Measurements from ENCODE around the gene PSD4.

PSD4 gene

GRCh38 chr2:113180131-113180946 lies 6.6 kb downstream of the PSD4 start:
- no peak overlapping the region for H2AFZ ChIP-seq (ENCODE audit: low read length)
- no peaks in the 10 kb centered on the region for H3K27me3 ChIP-seq (replicated peaks; ENCODE audit: insufficient read depth, low read length)
- H3F3A ChIP-seq (ENCODE audit: insufficient read depth, low read length): peaks cover 6% of the 10 kb centered on the region; the same call in 1 of the 2 replicates
- TF ChIP-seq EZH2phosphoT487 (IDR thresholded peaks at IDR 0.05; ENCODE audit: low read length) (no peak), EZH2 (optimal IDR thresholded peaks at IDR 0.05; ENCODE audit: low read depth, low read length) (no peak), CTCF (IDR thresholded peaks at IDR 0.05; ENCODE audit: low read length) (no peak)
- H3K27ac ChIP-seq (ENCODE audit: low read length): no peak overlapping the region
- DNase-seq: no peak
- H3K36me3 ChIP-seq (replicated peaks; ENCODE audit: insufficient read depth, low read length): no peaks in the 10 kb centered on the region; the same call in 1 of the 2 replicates
- peaks cover 99% of the 10 kb centered on the region for H3K79me2 ChIP-seq (ENCODE audit: low read length)
- no peaks in the 10 kb centered on the region for H3K9me2 ChIP-seq (replicated peaks; ENCODE audit: insufficient read depth, low read length)
- peaks cover 25% of the 10 kb centered on the region; the same call in 1 of the 2 replicates for H4K20me1 ChIP-seq (ENCODE audit: insufficient read depth, low read length)
- H3K9me3 ChIP-seq (replicated peaks; ENCODE audit: insufficient read depth, low read length): no peaks in the 10 kb centered on the region
- 0 out of 2 replicates have a peak, but pooled peaks cover 10% of the 10 kb centered on the region for H3K4me1 ChIP-seq (ENCODE audit: low read length)
- no peak overlapping the region for H3K4me3 ChIP-seq (ENCODE audit: low read length)
- H3K4me2 ChIP-seq (ENCODE audit: low read depth, low read length): no peak overlapping the region
- H3K9ac ChIP-seq (ENCODE audit: low read length): no peak overlapping the region

GRCh38 chr2:113181258-113182051 lies 7.7 kb downstream of the PSD4 start:
- H3F3A ChIP-seq (ENCODE audit: insufficient read depth, low read length): no peaks in the 10 kb centered on the region
- H3K9me3 ChIP-seq (replicated peaks; ENCODE audit: insufficient read depth, low read length): no peaks in the 10 kb centered on the region
- H3K36me3 ChIP-seq (replicated peaks; ENCODE audit: insufficient read depth, low read length): no peaks in the 10 kb centered on the region; the same call in 1 of the 2 replicates
- no peaks in the 10 kb centered on the region for H3K9me2 ChIP-seq (replicated peaks; ENCODE audit: insufficient read depth, low read length)
- peaks cover 96% of the 10 kb centered on the region for H3K79me2 ChIP-seq (ENCODE audit: low read length)
- 0 out of 2 replicates have a peak, but pooled peaks cover 2% of the 10 kb centered on the region for H3K4me1 ChIP-seq (ENCODE audit: low read length)
- H3K4me3 ChIP-seq (ENCODE audit: low read length): no peak overlapping the region
- H3K9ac ChIP-seq (ENCODE audit: low read length): no peak overlapping the region
- H2AFZ ChIP-seq (ENCODE audit: low read length): no peak overlapping the region
- DNase-seq: no peak
- peaks cover 26% of the 10 kb centered on the region; the same call in 1 of the 2 replicates for H4K20me1 ChIP-seq (ENCODE audit: insufficient read depth, low read length)
- H3K27me3 ChIP-seq (replicated peaks; ENCODE audit: insufficient read depth, low read length): no peaks in the 10 kb centered on the region
- TF ChIP-seq CTCF (IDR thresholded peaks at IDR 0.05; ENCODE audit: low read length) (no peak), EZH2 (optimal IDR thresholded peaks at IDR 0.05; ENCODE audit: low read depth, low read length) (no peak), EZH2phosphoT487 (IDR thresholded peaks at IDR 0.05; ENCODE audit: low read length) (no peak)
- no peak overlapping the region for H3K4me2 ChIP-seq (ENCODE audit: low read depth, low read length)
- no peak overlapping the region for H3K27ac ChIP-seq (ENCODE audit: low read length)

GRCh38 chr2:113182471-113183260 lies 8.9 kb downstream of the PSD4 start:
- no peak overlapping the region for H3K27ac ChIP-seq (ENCODE audit: low read length)
- no peaks in the 10 kb centered on the region for H3K9me2 ChIP-seq (replicated peaks; ENCODE audit: insufficient read depth, low read length)
- no peak for TF ChIP-seq EZH2 (optimal IDR thresholded peaks at IDR 0.05; ENCODE audit: low read depth, low read length)
- TF ChIP-seq CTCF (IDR thresholded peaks at IDR 0.05; ENCODE audit: low read length): no peak
- no peak for TF ChIP-seq EZH2phosphoT487 (IDR thresholded peaks at IDR 0.05; ENCODE audit: low read length)
- no peaks in the 10 kb centered on the region for H3K4me1 ChIP-seq (ENCODE audit: low read length)
- no peak overlapping the region for H3K9ac ChIP-seq (ENCODE audit: low read length)
- no peaks in the 10 kb centered on the region for H3K9me3 ChIP-seq (replicated peaks; ENCODE audit: insufficient read depth, low read length)
- no peaks in the 10 kb centered on the region for H3F3A ChIP-seq (ENCODE audit: insufficient read depth, low read length)
- H3K4me3 ChIP-seq (ENCODE audit: low read length): no peak overlapping the region
- H3K27me3 ChIP-seq (replicated peaks; ENCODE audit: insufficient read depth, low read length): no peaks in the 10 kb centered on the region
- no peaks in the 10 kb centered on the region for H3K36me3 ChIP-seq (replicated peaks; ENCODE audit: insufficient read depth, low read length)
- peaks cover 17% of the 10 kb centered on the region; the same call in 1 of the 2 replicates for H4K20me1 ChIP-seq (ENCODE audit: insufficient read depth, low read length)
- no peak overlapping the region for H3K4me2 ChIP-seq (ENCODE audit: low read depth, low read length)
- peaks cover 88% of the 10 kb centered on the region for H3K79me2 ChIP-seq (ENCODE audit: low read length)
- H2AFZ ChIP-seq (ENCODE audit: low read length): no peak overlapping the region
- no peak for DNase-seq
